ENCODE results near the gene SLC4A1. TPM values are rescaled to one million over a fixed set of nuclear protein-coding genes. Genes with fewer than 3 reads are reported as not detected.

SLC4A1 gene
- total and polyA plus RNA-seq, 2 of the 13 experiments (the other 11 are each of a cell fraction or from before 2014, with no cell fraction given): not detected

DNA sequence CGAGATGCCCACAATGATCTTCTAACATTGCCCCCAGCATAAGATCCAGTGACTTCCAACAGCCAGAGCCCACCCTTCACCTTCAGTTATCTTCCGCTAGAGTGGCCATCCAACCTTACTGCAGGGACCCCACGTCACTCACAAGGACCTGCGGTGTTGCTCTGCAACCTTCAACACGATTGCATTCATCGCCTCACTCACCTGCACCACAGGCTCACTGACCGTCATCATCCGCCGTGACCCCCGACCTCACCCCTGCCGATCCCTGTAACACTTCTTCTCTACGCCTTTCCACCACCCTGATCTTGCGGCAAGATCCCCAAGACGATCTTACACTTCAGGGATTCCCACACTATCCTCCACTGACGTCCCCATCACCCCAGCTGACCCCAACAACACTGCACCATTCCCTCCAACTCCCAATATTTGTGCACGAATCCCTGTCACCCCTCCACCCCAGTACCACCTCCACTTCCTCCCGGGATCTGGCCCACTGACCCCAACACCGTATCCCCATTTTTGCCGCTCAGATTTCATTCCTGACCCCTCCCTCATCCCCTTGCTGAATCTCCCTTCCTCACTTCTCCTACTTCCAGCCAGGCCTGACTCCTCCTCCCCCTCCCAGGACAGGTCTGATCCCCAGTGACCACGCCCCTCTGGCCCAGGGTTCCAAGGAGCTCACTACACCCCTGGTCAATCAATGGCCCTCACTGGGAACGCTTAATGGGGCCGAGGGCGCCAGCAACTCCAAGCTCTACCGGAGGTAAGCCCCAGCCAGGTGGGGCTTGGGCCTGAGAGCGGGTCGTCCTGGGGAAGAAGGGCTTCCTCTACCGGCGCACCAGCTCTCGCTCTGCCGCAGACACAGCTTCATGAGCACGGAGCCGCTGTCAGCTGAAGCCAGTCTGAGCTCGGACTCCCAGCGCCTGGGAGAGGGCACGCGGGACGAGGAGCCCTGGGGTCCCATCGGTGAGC, 48.1 kb upstream of the SLC4A1 start (continued):
- TF ChIP-seq GMEB1 (CRISPR knock-in tag; IDR thresholded peaks at IDR 0.05; ENCODE audit: borderline replicate concordance) (no peak), ZFAT (CRISPR knock-in tag; conservative IDR thresholded peaks at IDR 0.05) (no peak), ZNF280D (CRISPR knock-in tag; IDR thresholded peaks at IDR 0.05) (no peak), ZNF766 (CRISPR knock-in tag; IDR thresholded peaks at IDR 0.05; ENCODE audit: borderline replicate concordance) (no peak), HMGXB3 (CRISPR knock-in tag; IDR thresholded peaks at IDR 0.05; ENCODE audit: borderline replicate concordance) (no peak), TCF12 (IDR thresholded peaks at IDR 0.05) (no peak), TCF12 (CRISPR knock-in tag; IDR thresholded peaks at IDR 0.05) (no peak), KLF12 (CRISPR knock-in tag; IDR thresholded peaks at IDR 0.05; ENCODE audit: borderline replicate concordance) (no peak), TEAD3 (CRISPR knock-in tag; optimal IDR thresholded peaks at IDR 0.05; ENCODE audit: borderline replicate concordance) (no peak), RNF219 (CRISPR knock-in tag; IDR thresholded peaks at IDR 0.05) (no peak), FOSL1 (CRISPR knock-in tag; IDR thresholded peaks at IDR 0.05; ENCODE audit: borderline replicate concordance) (no peak), ZNF768 (CRISPR knock-in tag; IDR thresholded peaks at IDR 0.05) (no peak)
- TF ChIP-seq, protein P1, sequence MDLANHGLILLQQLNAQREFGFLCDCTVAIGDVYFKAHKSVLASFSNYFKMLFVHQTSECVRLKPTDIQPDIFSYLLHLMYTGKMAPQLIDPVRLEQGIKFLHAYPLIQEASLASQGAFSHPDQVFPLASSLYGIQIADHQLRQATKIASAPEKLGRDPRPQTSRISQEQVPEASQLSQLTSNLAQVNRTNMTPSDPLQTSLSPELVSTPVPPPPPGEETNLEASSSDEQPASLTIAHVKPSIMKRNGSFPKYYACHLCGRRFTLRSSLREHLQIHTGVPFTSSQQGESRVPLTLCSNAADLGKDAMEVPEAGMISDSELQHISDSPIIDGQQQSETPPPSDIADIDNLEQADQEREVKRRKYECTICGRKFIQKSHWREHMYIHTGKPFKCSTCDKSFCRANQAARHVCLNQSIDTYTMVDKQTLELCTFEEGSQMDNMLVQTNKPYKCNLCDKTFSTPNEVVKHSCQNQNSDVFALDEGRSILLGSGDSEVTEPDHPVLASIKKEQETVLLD (CRISPR knock-in tag; IDR thresholded peaks at IDR 0.05; ENCODE audit: low read depth): no peak
